Left ventricle myocardium inferior (tissue), 1 donor: Measurements from ENCODE around the gene FAM199X. TPM values are rescaled to one million over a fixed set of nuclear protein-coding genes. Genes with fewer than 3 reads are reported as not detected.
"Not testable (repeated sequence)": the region's sequence is repeated elsewhere in the genome, so short reads cannot be mapped to it uniquely, and the experiment has no call there.

Source experiments
- DNase-seq: peaks from one replicate; pipeline ENCODE4 v3.0.0-alpha.2; 2020
- H3K27ac ChIP-seq: fragments of 200-600 bp; replicated peaks from 2 replicates; pipeline ENCODE4 v1.8.0; 2021
- H3K27me3 ChIP-seq: fragments of 200-600 bp; 2 replicates; pipeline ENCODE4 v1.8.0; 2021; ENCODE audit warnings: low read depth
- H3K36me3 ChIP-seq: fragments of 200-600 bp; 2 replicates; pipeline ENCODE4 v1.8.0; 2021
- H3K4me1 ChIP-seq: fragments of 200-600 bp; 2 replicates; pipeline ENCODE4 v1.8.0; 2021
- H3K4me3 ChIP-seq: fragments of 200-600 bp; 2 replicates; pipeline ENCODE4 v1.8.0; 2021; ENCODE audit warnings: mild to moderate bottlenecking, moderate library complexity
- H3K9me3 ChIP-seq: fragments of 200-600 bp; replicated peaks from 2 replicates; pipeline ENCODE4 v1.8.0; 2021
- CTCF ChIP-seq: fragments of 200-600 bp; IDR thresholded peaks from 2 replicates; pipeline ENCODE4 v1.8.0; 2021; ENCODE audit warnings: antibody characterized with exemption, mild to moderate bottlenecking, borderline replicate concordance
- intact Hi-C: fragments of 100-400 bp; cut with micrococcal nuclease; formaldehyde crosslinking; loops from one replicate; pipeline ENCODE4 v1.11.0; 2022
- total RNA-seq: library from RNA; stranded (reverse); fragmentation: NEBNext Ultra II Directional; extraction: Animal tissue kit (Norgen Biotek cat#: 25700); gene quantifications from one replicate; pipeline ENCODE4 v1.2.1, GENCODE V29; 2021
- donor health status: DM: no; HTN: yes; CAD: no; lungs with severe emphysema.

The FAM199X gene
- total RNA-seq, 1 donor from 2014 or later, result 11.2 TPM

- Histone ChIP-seq H3K4me3 (no peak overlapping the region), H3K36me3 (peaks cover 31% of the 10 kb centered on the region), H3K27me3 (no peaks in the 10 kb centered on the region), H3K4me1 (no peaks in the 10 kb centered on the region), H3K27ac (no peak overlapping the region), H3K9me3 (no peaks in the 10 kb centered on the region)
- DNase-seq, result no peak
- intact Hi-C loops, result no loop called here
- TF ChIP-seq CTCF, result no peak
Measured at GRCh38 chrX:104193485-104193884, 27.2 kb downstream of the FAM199X start.

GRCh38 chrX:104195013-104195412 is 28.8 kb downstream of the FAM199X start:
- Histone ChIP-seq H3K4me3 (no peak overlapping the region), H3K27ac (no peak overlapping the region), H3K4me1 (no peaks in the 10 kb centered on the region), H3K36me3 (peaks cover 18% of the 10 kb centered on the region), H3K27me3 (no peaks in the 10 kb centered on the region), H3K9me3 (no peaks in the 10 kb centered on the region)
- no peak for TF ChIP-seq CTCF
- intact Hi-C loops, result loop anchor here (5.0 kb wide), 1 partner anchor 147 kb away; no protein-coding TSS in a partner anchor
- DNase-seq, result no peak

GRCh38 chrX:104195489-104196084 is 29.3 kb downstream of the FAM199X start:
- Histone ChIP-seq H3K4me3 (no peak overlapping the region), H3K27me3 (no peaks in the 10 kb centered on the region), H3K9me3 (no peaks in the 10 kb centered on the region), H3K36me3 (peaks cover 12% of the 10 kb centered on the region), H3K27ac (no peak overlapping the region), H3K4me1 (no peaks in the 10 kb centered on the region)
- no peak for DNase-seq
- TF ChIP-seq CTCF, result peak; percentile 73
- intact Hi-C loops, result loop anchor here (5.0 kb wide), 1 partner anchor 147 kb away; no protein-coding TSS in a partner anchor

- no peaks in the 10 kb centered on the region for H3K27me3 ChIP-seq
- H3K4me1 ChIP-seq, result no peaks in the 10 kb centered on the region
- H3K4me3 ChIP-seq, result no peak overlapping the region
- H3K9me3 ChIP-seq, result no peaks in the 10 kb centered on the region
- no peak for TF ChIP-seq CTCF
- DNase-seq, result no peak
- H3K27ac ChIP-seq, result no peak overlapping the region
- H3K36me3 ChIP-seq, result no peaks in the 10 kb centered on the region
- intact Hi-C loops, result no loop called here
Measured at GRCh38 chrX:104205548-104205947, 39.3 kb downstream of the FAM199X start.

- H3K4me1 ChIP-seq, result no peaks in the 10 kb centered on the region
- no peak for DNase-seq
- no peaks in the 10 kb centered on the region for H3K9me3 ChIP-seq
- no peaks in the 10 kb centered on the region for H3K36me3 ChIP-seq
- no peaks in the 10 kb centered on the region for H3K27me3 ChIP-seq
- intact Hi-C loops, result no loop called here
- H3K4me3 ChIP-seq, result no peak overlapping the region
- H3K27ac ChIP-seq, result no peak overlapping the region
- TF ChIP-seq CTCF, result no peak
Measured at GRCh38 chrX:104211187-104211586, 44.9 kb downstream of the FAM199X start.

- intact Hi-C loops, DNase-seq, H3K4me3 ChIP-seq, H3K9me3 ChIP-seq, H3K27me3 ChIP-seq, H3K4me1 ChIP-seq, H3K27ac ChIP-seq, H3K36me3 ChIP-seq: not testable (repeated sequence)
Measured at GRCh38 chrX:104230060-104230459, 63.8 kb downstream of the FAM199X start.

Other genes starting within 250 kb of the FAM199X start
- gene TMSB15B, start 203.8 kb upstream of the FAM199X start, total RNA-seq, result 0.60 TPM
- not detected for gene H2BW1, start 152.7 kb upstream of the FAM199X start, total RNA-seq
- not detected for gene H2BW2, start 126.5 kb upstream of the FAM199X start, total RNA-seq
- gene TMSB15C, start 90.2 kb upstream of the FAM199X start, total RNA-seq, result 0.27 TPM
- gene ZCCHC18, start 53.9 kb upstream of the FAM199X start, total RNA-seq, result 0.99 TPM
- 14.9 TPM for gene SLC25A53, start 9.4 kb upstream of the FAM199X start, total RNA-seq
- not detected for gene ESX1, start 88.5 kb downstream of the FAM199X start, total RNA-seq